Liver (tissue), 3 donors: Measurements from ENCODE around the gene TYW1.
"Not testable (repeated sequence)": the region's sequence is repeated elsewhere in the genome, so short reads cannot be mapped to it uniquely, and the experiment has no call there.

ENCODE experiments used
- ATF3 ChIP-seq: IDR thresholded peaks from 2 replicates; pipeline ENCODE4 v1.6.1; 2016; ENCODE audit warnings: antibody characterized with exemption
- CTCF ChIP-seq: fragments of 150-350 bp; IDR thresholded peaks from 2 replicates; pipeline ENCODE4 v1.5.1; 2017; ENCODE audit warnings: improper control_type of control experiment, low read depth, low read length; ENCODE audit not compliant: missing input control
- EGR1 ChIP-seq, 2 donors: IDR thresholded peaks; 2 replicates each; pipeline ENCODE4 v1.6.1; 2016 to 2018; ENCODE audit warnings: antibody characterized with exemption in 2 of 2, low read depth in 2 of 2
- GABPA ChIP-seq, 2 donors: IDR thresholded peaks in 1 of 2; conservative IDR thresholded peaks in 1 of 2; 2 replicates each; pipeline ENCODE4 v1.6.1; 2016; ENCODE audit warnings: antibody characterized with exemption in 2 of 2, mild to moderate bottlenecking in 1 of 2, moderate library complexity in 1 of 2
- JUND ChIP-seq, 2 donors: IDR thresholded peaks; 2 replicates each; pipeline ENCODE4 v1.6.1; 2016; ENCODE audit warnings: antibody characterized with exemption in 2 of 2
- MAX ChIP-seq: IDR thresholded peaks from 2 replicates; pipeline ENCODE4 v1.6.1; 2016; ENCODE audit warnings: antibody characterized with exemption
- NR2F2 ChIP-seq: IDR thresholded peaks from 2 replicates; pipeline ENCODE4 v1.6.1; 2016; ENCODE audit warnings: antibody characterized with exemption
- RAD21 ChIP-seq, 2 donors: IDR thresholded peaks; 2 replicates each; pipeline ENCODE4 v1.6.1; 2016; ENCODE audit warnings: antibody characterized with exemption in 2 of 2, mild to moderate bottlenecking in 2 of 2
- REST ChIP-seq: IDR thresholded peaks from 2 replicates; pipeline ENCODE4 v1.6.1; 2016; ENCODE audit warnings: antibody characterized with exemption, mild to moderate bottlenecking
- RXRA ChIP-seq, 2 donors: IDR thresholded peaks; 2 replicates each; pipeline ENCODE4 v1.6.1; 2017 to 2018; ENCODE audit warnings: antibody characterized with exemption in 2 of 2, mild to moderate bottlenecking in 1 of 2
- SP1 ChIP-seq: IDR thresholded peaks from 2 replicates; pipeline ENCODE4 v1.6.1; 2018; ENCODE audit warnings: antibody characterized with exemption, mild to moderate bottlenecking
- TAF1 ChIP-seq: conservative IDR thresholded peaks from 2 replicates; pipeline ENCODE4 v1.6.1; 2016; ENCODE audit warnings: antibody characterized with exemption, mild to moderate bottlenecking
- YY1 ChIP-seq: IDR thresholded peaks from 2 replicates; pipeline ENCODE4 v1.6.1; 2016; ENCODE audit warnings: antibody characterized with exemption, mild to moderate bottlenecking
- donor health status: healthy.
- donor health status: healthy.

- not testable (repeated sequence) for TF ChIP-seq REST; CTCF; MAX; RAD21 (IDR thresholded peaks at IDR 0.05); ATF3; SP1; TAF1; NR2F2; GABPA (IDR thresholded peaks at IDR 0.05 in 1 of 2, conservative IDR thresholded peaks at IDR 0.05 in 1 of 2); YY1; EGR1 (IDR thresholded peaks at IDR 0.05; ENCODE audit: low read depth in 2 of 2); JUND (IDR thresholded peaks at IDR 0.05); RXRA (IDR thresholded peaks at IDR 0.05)
Observed at GRCh38 chr7:67266070-67266469, 269.4 kb downstream of the TYW1 start.
